Loucy (cell line): ENCODE results near the gene VPS35L.

Experiments
- H2AFZ ChIP-seq: fragments of 200-600 bp; sonication (generic); 2 replicates; pipeline ENCODE4 v1.6.0; 2016; ENCODE audit warnings: antibody characterized with exemption, mild to moderate bottlenecking, low read length, moderate library complexity
- H3F3A ChIP-seq: fragments of 200-600 bp; 2 replicates; pipeline ENCODE4 v1.6.0; 2016; ENCODE audit warnings: antibody characterized with exemption, low read depth, mild to moderate bottlenecking
- H3K27me3 ChIP-seq: fragments of 200-600 bp; sonication (generic); 2 replicates; pipeline ENCODE4 v1.6.1; 2014; ENCODE audit warnings: low read length, mild to moderate bottlenecking; ENCODE audit not compliant: insufficient read depth, poor library complexity, severe bottlenecking
- H3K36me3 ChIP-seq: fragments of 200-600 bp; sonication (generic); 2 replicates; pipeline ENCODE4 v1.6.1; 2016; ENCODE audit warnings: low read length; ENCODE audit not compliant: insufficient read depth
- H3K4me1 ChIP-seq: fragments of 200-600 bp; sonication (generic); 2 replicates; pipeline ENCODE4 v1.5.1; 2014; ENCODE audit warnings: low read length, mild to moderate bottlenecking; ENCODE audit not compliant: insufficient read depth, poor library complexity, severe bottlenecking
- H3K4me2 ChIP-seq: fragments of 200-600 bp; sonication (generic); 2 replicates; pipeline ENCODE4 v1.6.0; 2014; ENCODE audit warnings: antibody characterized with exemption, low read length, low read depth, mild to moderate bottlenecking; ENCODE audit not compliant: poor library complexity, severe bottlenecking
- H3K4me3 ChIP-seq: fragments of 200-600 bp; sonication (generic); 2 replicates; pipeline ENCODE4 v1.5.1; 2014; ENCODE audit warnings: low read length, mild to moderate bottlenecking, mixed read lengths; ENCODE audit not compliant: poor library complexity, severe bottlenecking
- H3K79me2 ChIP-seq: fragments of 200-600 bp; sonication (generic); 2 replicates; pipeline ENCODE4 v1.6.1; 2014; ENCODE audit warnings: low read length; ENCODE audit not compliant: insufficient read depth
- H3K9ac ChIP-seq: fragments of 200-600 bp; sonication (generic); 2 replicates; pipeline ENCODE4 v1.6.0; 2014; ENCODE audit warnings: mild to moderate bottlenecking, low read depth, low read length, moderate library complexity; ENCODE audit not compliant: poor library complexity, severe bottlenecking
- H3K9me2 ChIP-seq: fragments of 200-600 bp; sonication (generic); replicated peaks from 2 replicates; pipeline ENCODE4 v1.6.1; 2016; ENCODE audit warnings: low read depth, low read length, mixed read lengths
- H3K9me3 ChIP-seq: fragments of 200-600 bp; sonication (generic); 2 replicates; pipeline ENCODE4 v1.6.1; 2014; ENCODE audit warnings: mild to moderate bottlenecking, antibody characterized with exemption, low read length, low read depth; ENCODE audit not compliant: insufficient read depth
- H4K20me1 ChIP-seq: fragments of 200-600 bp; sonication (generic); 2 replicates; pipeline ENCODE4 v1.6.0; 2014; ENCODE audit warnings: antibody characterized with exemption, low read length, mild to moderate bottlenecking; ENCODE audit not compliant: insufficient read depth, poor library complexity, severe bottlenecking
- EZH2phosphoT487 ChIP-seq: fragments of 200-600 bp; IDR thresholded peaks from 2 replicates; pipeline ENCODE4 v1.6.1; 2018; ENCODE audit warnings: antibody characterized with exemption, mild to moderate bottlenecking, moderate library complexity, borderline replicate concordance
- TF ChIP-seq, protein P1 (sequence below): fragments of 200-600 bp; sonication (generic); conservative IDR thresholded peaks from 2 replicates; pipeline ENCODE4 v1.5.1; 2014; ENCODE audit warnings: mild to moderate bottlenecking, antibody characterized with exemption, low read length

The VPS35L gene

GRCh38 chr16:19711643-19712042 is 156.1 kb downstream of the VPS35L start:
- no peaks in the 10 kb centered on the region for H3F3A ChIP-seq
- H2AFZ ChIP-seq = no peak overlapping the region
- no peak overlapping the region for H3K4me2 ChIP-seq
- no peak for TF ChIP-seq EZH2phosphoT487
- TF ChIP-seq, protein P1, sequence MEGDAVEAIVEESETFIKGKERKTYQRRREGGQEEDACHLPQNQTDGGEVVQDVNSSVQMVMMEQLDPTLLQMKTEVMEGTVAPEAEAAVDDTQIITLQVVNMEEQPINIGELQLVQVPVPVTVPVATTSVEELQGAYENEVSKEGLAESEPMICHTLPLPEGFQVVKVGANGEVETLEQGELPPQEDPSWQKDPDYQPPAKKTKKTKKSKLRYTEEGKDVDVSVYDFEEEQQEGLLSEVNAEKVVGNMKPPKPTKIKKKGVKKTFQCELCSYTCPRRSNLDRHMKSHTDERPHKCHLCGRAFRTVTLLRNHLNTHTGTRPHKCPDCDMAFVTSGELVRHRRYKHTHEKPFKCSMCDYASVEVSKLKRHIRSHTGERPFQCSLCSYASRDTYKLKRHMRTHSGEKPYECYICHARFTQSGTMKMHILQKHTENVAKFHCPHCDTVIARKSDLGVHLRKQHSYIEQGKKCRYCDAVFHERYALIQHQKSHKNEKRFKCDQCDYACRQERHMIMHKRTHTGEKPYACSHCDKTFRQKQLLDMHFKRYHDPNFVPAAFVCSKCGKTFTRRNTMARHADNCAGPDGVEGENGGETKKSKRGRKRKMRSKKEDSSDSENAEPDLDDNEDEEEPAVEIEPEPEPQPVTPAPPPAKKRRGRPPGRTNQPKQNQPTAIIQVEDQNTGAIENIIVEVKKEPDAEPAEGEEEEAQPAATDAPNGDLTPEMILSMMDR = no peak
- no peaks in the 10 kb centered on the region for H3K9me3 ChIP-seq
- no peaks in the 10 kb centered on the region for H3K27me3 ChIP-seq
- H3K79me2 ChIP-seq = peaks cover 16% of the 10 kb centered on the region
- H3K9me2 ChIP-seq = no peaks in the 10 kb centered on the region
- H3K4me1 ChIP-seq = peaks cover 10% of the 10 kb centered on the region
- no peaks in the 10 kb centered on the region for H4K20me1 ChIP-seq
- H3K36me3 ChIP-seq = peaks cover 8% of the 10 kb centered on the region; the same call in 1 of the 2 replicates
- no peak overlapping the region for H3K9ac ChIP-seq
- H3K4me3 ChIP-seq = no peak overlapping the region

GRCh38 chr16:19712418-19713058 is 157.0 kb downstream of the VPS35L start:
- H4K20me1 ChIP-seq = no peaks in the 10 kb centered on the region
- no peak overlapping the region for H2AFZ ChIP-seq
- H3K4me1 ChIP-seq = peaks cover 18% of the 10 kb centered on the region
- H3K36me3 ChIP-seq = peaks cover 4% of the 10 kb centered on the region; the same call in 1 of the 2 replicates
- no peaks in the 10 kb centered on the region for H3K9me2 ChIP-seq
- H3K9ac ChIP-seq = no peak overlapping the region
- H3K79me2 ChIP-seq = peaks cover 25% of the 10 kb centered on the region
- no peak overlapping the region for H3K4me3 ChIP-seq
- H3F3A ChIP-seq = no peaks in the 10 kb centered on the region
- no peaks in the 10 kb centered on the region for H3K9me3 ChIP-seq
- TF ChIP-seq, protein P1 = no peak
- no peak for TF ChIP-seq EZH2phosphoT487
- H3K4me2 ChIP-seq = peak overlapping the region; percentile 9
- no peaks in the 10 kb centered on the region for H3K27me3 ChIP-seq

- Histone ChIP-seq H3K36me3 (peaks cover 4% of the 10 kb centered on the region; the same call in 1 of the 2 replicates), H3K79me2 (peaks cover 28% of the 10 kb centered on the region), H3K9me2 (no peaks in the 10 kb centered on the region), H3K4me3 (no peak overlapping the region), H2AFZ (no peak overlapping the region), H3K27me3 (no peaks in the 10 kb centered on the region), H3K4me2 (no peak overlapping the region), H3K9ac (no peak overlapping the region), H3K9me3 (no peaks in the 10 kb centered on the region), H4K20me1 (no peaks in the 10 kb centered on the region), H3F3A (no peaks in the 10 kb centered on the region), H3K4me1 (peaks cover 22% of the 10 kb centered on the region)
- no peak for TF ChIP-seq EZH2phosphoT487
- TF ChIP-seq, protein P1 = no peak
Observed at GRCh38 chr16:19713697-19714096, 158.2 kb downstream of the VPS35L start.
